ENCODE results near the gene CCDC68. TPM values are rescaled to one million over a fixed set of nuclear protein-coding genes. Genes with fewer than 3 reads are reported as not detected.

The CCDC68 gene
- total RNA-seq, 1 donor from 2014 or later = not detected

- Mint-ChIP-seq H3K27me3 (ENCODE audit: low read depth) (no peaks in the 10 kb centered on the region), H3K27ac (ENCODE audit: unreplicated experiment) (no peak overlapping the region), H3K36me3 (ENCODE audit: low read depth) (no peaks in the 10 kb centered on the region), H3K9me3 (ENCODE audit: low read depth) (no peaks in the 10 kb centered on the region), H3K4me1 (ENCODE audit: low read depth) (peaks cover 11% of the 10 kb centered on the region), H3K4me3 (ENCODE audit: unreplicated experiment) (no peak overlapping the region)
- no peak for TF ChIP-seq CTCF (IDR thresholded peaks at IDR 0.05)
- no peak for DNase-seq (ENCODE audit: low spot score)
These were observed 1.8 kb upstream of the CCDC68 start for GRCh38 chr18:54961016-54961423.

- Mint-ChIP-seq H3K36me3 (ENCODE audit: low read depth) (no peaks in the 10 kb centered on the region), H3K4me3 (ENCODE audit: unreplicated experiment) (no peak overlapping the region), H3K27me3 (ENCODE audit: low read depth) (no peaks in the 10 kb centered on the region), H3K9me3 (ENCODE audit: low read depth) (no peaks in the 10 kb centered on the region), H3K27ac (ENCODE audit: unreplicated experiment) (no peak overlapping the region), H3K4me1 (ENCODE audit: low read depth) (peaks cover 11% of the 10 kb centered on the region)
- TF ChIP-seq CTCF (IDR thresholded peaks at IDR 0.05) = no peak
- no peak for DNase-seq (ENCODE audit: low spot score)
These were observed 936 bp upstream of the CCDC68 start for GRCh38 chr18:54960197-54960596.

GRCh38 chr18:54957996-54958395, 1.3 kb downstream of the CCDC68 start:
- no peaks in the 10 kb centered on the region for H3K27me3 Mint-ChIP-seq (ENCODE audit: low read depth)
- TF ChIP-seq CTCF (IDR thresholded peaks at IDR 0.05) = no peak
- no peak overlapping the region for H3K27ac Mint-ChIP-seq (ENCODE audit: unreplicated experiment)
- no peaks in the 10 kb centered on the region for H3K36me3 Mint-ChIP-seq (ENCODE audit: low read depth)
- no peaks in the 10 kb centered on the region for H3K9me3 Mint-ChIP-seq (ENCODE audit: low read depth)
- peaks cover 11% of the 10 kb centered on the region for H3K4me1 Mint-ChIP-seq (ENCODE audit: low read depth)
- DNase-seq (ENCODE audit: low spot score) = no peak
- no peak overlapping the region for H3K4me3 Mint-ChIP-seq (ENCODE audit: unreplicated experiment)

- no peaks in the 10 kb centered on the region for H3K36me3 Mint-ChIP-seq (ENCODE audit: low read depth)
- H3K27ac Mint-ChIP-seq (ENCODE audit: unreplicated experiment) = no peak overlapping the region
- no peak for DNase-seq (ENCODE audit: low spot score)
- no peak for TF ChIP-seq CTCF (IDR thresholded peaks at IDR 0.05)
- no peaks in the 10 kb centered on the region for H3K9me3 Mint-ChIP-seq (ENCODE audit: low read depth)
- H3K27me3 Mint-ChIP-seq (ENCODE audit: low read depth) = no peaks in the 10 kb centered on the region
- no peak overlapping the region for H3K4me3 Mint-ChIP-seq (ENCODE audit: unreplicated experiment)
- H3K4me1 Mint-ChIP-seq (ENCODE audit: low read depth) = peaks cover 11% of the 10 kb centered on the region
These were observed 1.9 kb downstream of the CCDC68 start for GRCh38 chr18:54957296-54957832.

GRCh38 chr18:54956506-54956905, 2.8 kb downstream of the CCDC68 start:
- no peak overlapping the region for H3K27ac Mint-ChIP-seq (ENCODE audit: unreplicated experiment)
- peaks cover 11% of the 10 kb centered on the region for H3K4me1 Mint-ChIP-seq (ENCODE audit: low read depth)
- no peaks in the 10 kb centered on the region for H3K27me3 Mint-ChIP-seq (ENCODE audit: low read depth)
- H3K9me3 Mint-ChIP-seq (ENCODE audit: low read depth) = no peaks in the 10 kb centered on the region
- H3K36me3 Mint-ChIP-seq (ENCODE audit: low read depth) = no peaks in the 10 kb centered on the region
- DNase-seq (ENCODE audit: low spot score) = no peak
- TF ChIP-seq CTCF (IDR thresholded peaks at IDR 0.05) = no peak
- no peak overlapping the region for H3K4me3 Mint-ChIP-seq (ENCODE audit: unreplicated experiment)

Data from chondrocyte (in vitro differentiated cells).